22Rv1 (cell line): ENCODE measurements around the gene B3GLCT.

Source experiments
- ZFX ChIP-seq: fragments of 450-650 bp; IDR thresholded peaks from 2 replicates; pipeline ENCODE4 v1.6.1; 2017; ENCODE audit warnings: antibody characterized with exemption, borderline replicate concordance
- TF ChIP-seq, protein P1 (sequence below): fragments of 450-650 bp; IDR thresholded peaks from 2 replicates; pipeline ENCODE4 v1.5.1; 2017; ENCODE audit warnings: mild to moderate bottlenecking

GRCh38 chr13:31240921-31241320 is 41.1 kb downstream of the B3GLCT start:
- TF ChIP-seq, protein P1, sequence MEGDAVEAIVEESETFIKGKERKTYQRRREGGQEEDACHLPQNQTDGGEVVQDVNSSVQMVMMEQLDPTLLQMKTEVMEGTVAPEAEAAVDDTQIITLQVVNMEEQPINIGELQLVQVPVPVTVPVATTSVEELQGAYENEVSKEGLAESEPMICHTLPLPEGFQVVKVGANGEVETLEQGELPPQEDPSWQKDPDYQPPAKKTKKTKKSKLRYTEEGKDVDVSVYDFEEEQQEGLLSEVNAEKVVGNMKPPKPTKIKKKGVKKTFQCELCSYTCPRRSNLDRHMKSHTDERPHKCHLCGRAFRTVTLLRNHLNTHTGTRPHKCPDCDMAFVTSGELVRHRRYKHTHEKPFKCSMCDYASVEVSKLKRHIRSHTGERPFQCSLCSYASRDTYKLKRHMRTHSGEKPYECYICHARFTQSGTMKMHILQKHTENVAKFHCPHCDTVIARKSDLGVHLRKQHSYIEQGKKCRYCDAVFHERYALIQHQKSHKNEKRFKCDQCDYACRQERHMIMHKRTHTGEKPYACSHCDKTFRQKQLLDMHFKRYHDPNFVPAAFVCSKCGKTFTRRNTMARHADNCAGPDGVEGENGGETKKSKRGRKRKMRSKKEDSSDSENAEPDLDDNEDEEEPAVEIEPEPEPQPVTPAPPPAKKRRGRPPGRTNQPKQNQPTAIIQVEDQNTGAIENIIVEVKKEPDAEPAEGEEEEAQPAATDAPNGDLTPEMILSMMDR, result no peak
- no peak for TF ChIP-seq ZFX
